Measurements from ENCODE around the gene SVEP1. TPM values are rescaled to one million over a fixed set of nuclear protein-coding genes. Genes with fewer than 3 reads are reported as not detected.

Gene SVEP1
- 5.5 and 6.2 TPM in 2 replicates for total RNA-seq

GRCh38 chr9:110579034-110579861 lies at the start of gene SVEP1:
TSS of gene SVEP1 (minus strand) at chr9:110579741. CDS start at chr9:110579543, 198 bp downstream.

GRCh38 chr9:110337727-110338126 lies 241.8 kb downstream of the SVEP1 start, which contains the start of gene TXNDC8:
TSS of gene TXNDC8 (minus strand) at chr9:110337863.

Other genes starting within 250 kb of the SVEP1 start
- gene TXNDC8, start 241.9 kb downstream of the SVEP1 start, total RNA-seq = not detected in 2 replicates
- 0.15 and 0.17 TPM in 2 replicates for gene MUSK, start 89.0 kb upstream of the SVEP1 start, total RNA-seq

Data from bronchus fibroblast of lung (primary cell).